HEK293 (cell line): Measurements from ENCODE around the gene TMEM185A.
"Not testable (repeated sequence)": the region's sequence is repeated elsewhere in the genome, so short reads cannot be mapped to it uniquely, and the experiment has no call there.

Source experiments
- KLF9 ChIP-seq: fragments of 450-650 bp; formaldehyde crosslinking; IDR thresholded peaks from 2 replicates; pipeline ENCODE4 v1.5.1; 2016; ENCODE audit warnings: missing biosample characterization, missing genetic modification characterization, low read depth
- ZNF174 ChIP-seq: fragments of 450-650 bp; formaldehyde crosslinking; IDR thresholded peaks from 2 replicates; pipeline ENCODE4 v1.5.0; 2017; ENCODE audit warnings: missing biosample characterization, mild to moderate bottlenecking, missing genetic modification characterization
- ZNF175 ChIP-seq: fragments of 450-650 bp; formaldehyde crosslinking; IDR thresholded peaks from 2 replicates; pipeline ENCODE4 v1.5.1; 2016; ENCODE audit warnings: missing biosample characterization, missing genetic modification characterization
- ZNF184 ChIP-seq: fragments of 450-650 bp; IDR thresholded peaks from 2 replicates; pipeline ENCODE4 v1.5.1; 2018; ENCODE audit warnings: missing biosample characterization, mild to moderate bottlenecking, missing genetic modification characterization
- ZNF292 ChIP-seq: fragments of 450-650 bp; formaldehyde crosslinking; IDR thresholded peaks from 2 replicates; pipeline ENCODE4 v1.5.1; 2016; ENCODE audit warnings: low read depth, missing biosample characterization, missing genetic modification characterization, borderline replicate concordance
- ZNF391 ChIP-seq: fragments of 450-650 bp; formaldehyde crosslinking; IDR thresholded peaks from 2 replicates; pipeline ENCODE4 v1.5.1; 2016; ENCODE audit warnings: low read depth, missing biosample characterization, missing genetic modification characterization, borderline replicate concordance
- TF ChIP-seq, protein P1 (sequence below): fragments of 450-650 bp; formaldehyde crosslinking; IDR thresholded peaks from 2 replicates; pipeline ENCODE4 v1.5.1; 2016; ENCODE audit warnings: missing biosample characterization, missing genetic modification characterization
- TF ChIP-seq, protein P2 (sequence below): fragments of 450-650 bp; IDR thresholded peaks from 2 replicates; pipeline ENCODE4 v1.5.1; 2018; ENCODE audit warnings: missing biosample characterization, missing genetic modification characterization
- TF ChIP-seq, protein P3 (sequence below): fragments of 450-650 bp; formaldehyde crosslinking; IDR thresholded peaks from 2 replicates; pipeline ENCODE4 v1.5.1; 2016; ENCODE audit warnings: missing biosample characterization, missing genetic modification characterization

DNA sequence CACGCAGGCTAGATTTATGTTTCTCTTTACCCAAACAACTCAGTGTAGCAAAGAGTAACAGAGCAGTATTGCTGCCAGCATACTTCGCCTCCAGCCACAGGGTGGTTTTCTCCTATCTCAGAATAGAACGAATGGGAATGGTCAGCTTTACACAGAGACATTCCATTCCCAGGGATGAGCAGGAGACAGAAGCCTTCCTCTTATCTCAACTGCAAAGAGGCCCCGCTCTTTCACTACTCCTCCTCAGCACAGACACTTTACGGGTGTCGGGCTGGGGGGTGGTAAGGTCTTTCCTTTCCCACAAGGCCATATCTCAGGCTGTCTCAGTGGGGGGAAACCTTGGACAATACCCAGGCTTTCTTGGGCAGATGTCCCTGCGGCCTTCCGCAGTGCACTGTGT lies 4.8 kb downstream of the TMEM185A start:
- TF ChIP-seq, protein P1, sequence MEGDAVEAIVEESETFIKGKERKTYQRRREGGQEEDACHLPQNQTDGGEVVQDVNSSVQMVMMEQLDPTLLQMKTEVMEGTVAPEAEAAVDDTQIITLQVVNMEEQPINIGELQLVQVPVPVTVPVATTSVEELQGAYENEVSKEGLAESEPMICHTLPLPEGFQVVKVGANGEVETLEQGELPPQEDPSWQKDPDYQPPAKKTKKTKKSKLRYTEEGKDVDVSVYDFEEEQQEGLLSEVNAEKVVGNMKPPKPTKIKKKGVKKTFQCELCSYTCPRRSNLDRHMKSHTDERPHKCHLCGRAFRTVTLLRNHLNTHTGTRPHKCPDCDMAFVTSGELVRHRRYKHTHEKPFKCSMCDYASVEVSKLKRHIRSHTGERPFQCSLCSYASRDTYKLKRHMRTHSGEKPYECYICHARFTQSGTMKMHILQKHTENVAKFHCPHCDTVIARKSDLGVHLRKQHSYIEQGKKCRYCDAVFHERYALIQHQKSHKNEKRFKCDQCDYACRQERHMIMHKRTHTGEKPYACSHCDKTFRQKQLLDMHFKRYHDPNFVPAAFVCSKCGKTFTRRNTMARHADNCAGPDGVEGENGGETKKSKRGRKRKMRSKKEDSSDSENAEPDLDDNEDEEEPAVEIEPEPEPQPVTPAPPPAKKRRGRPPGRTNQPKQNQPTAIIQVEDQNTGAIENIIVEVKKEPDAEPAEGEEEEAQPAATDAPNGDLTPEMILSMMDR (tag by site-specific recombination), result not testable (repeated sequence)
- TF ChIP-seq, protein P2, sequence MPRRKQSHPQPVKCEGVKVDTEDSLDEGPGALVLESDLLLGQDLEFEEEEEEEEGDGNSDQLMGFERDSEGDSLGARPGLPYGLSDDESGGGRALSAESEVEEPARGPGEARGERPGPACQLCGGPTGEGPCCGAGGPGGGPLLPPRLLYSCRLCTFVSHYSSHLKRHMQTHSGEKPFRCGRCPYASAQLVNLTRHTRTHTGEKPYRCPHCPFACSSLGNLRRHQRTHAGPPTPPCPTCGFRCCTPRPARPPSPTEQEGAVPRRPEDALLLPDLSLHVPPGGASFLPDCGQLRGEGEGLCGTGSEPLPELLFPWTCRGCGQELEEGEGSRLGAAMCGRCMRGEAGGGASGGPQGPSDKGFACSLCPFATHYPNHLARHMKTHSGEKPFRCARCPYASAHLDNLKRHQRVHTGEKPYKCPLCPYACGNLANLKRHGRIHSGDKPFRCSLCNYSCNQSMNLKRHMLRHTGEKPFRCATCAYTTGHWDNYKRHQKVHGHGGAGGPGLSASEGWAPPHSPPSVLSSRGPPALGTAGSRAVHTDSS (tag by site-specific recombination), result not testable (repeated sequence)
- not testable (repeated sequence) for TF ChIP-seq ZNF175, ZNF391, ZNF292, ZNF184, KLF9, ZNF174 (tag by site-specific recombination)
- TF ChIP-seq, protein P3, sequence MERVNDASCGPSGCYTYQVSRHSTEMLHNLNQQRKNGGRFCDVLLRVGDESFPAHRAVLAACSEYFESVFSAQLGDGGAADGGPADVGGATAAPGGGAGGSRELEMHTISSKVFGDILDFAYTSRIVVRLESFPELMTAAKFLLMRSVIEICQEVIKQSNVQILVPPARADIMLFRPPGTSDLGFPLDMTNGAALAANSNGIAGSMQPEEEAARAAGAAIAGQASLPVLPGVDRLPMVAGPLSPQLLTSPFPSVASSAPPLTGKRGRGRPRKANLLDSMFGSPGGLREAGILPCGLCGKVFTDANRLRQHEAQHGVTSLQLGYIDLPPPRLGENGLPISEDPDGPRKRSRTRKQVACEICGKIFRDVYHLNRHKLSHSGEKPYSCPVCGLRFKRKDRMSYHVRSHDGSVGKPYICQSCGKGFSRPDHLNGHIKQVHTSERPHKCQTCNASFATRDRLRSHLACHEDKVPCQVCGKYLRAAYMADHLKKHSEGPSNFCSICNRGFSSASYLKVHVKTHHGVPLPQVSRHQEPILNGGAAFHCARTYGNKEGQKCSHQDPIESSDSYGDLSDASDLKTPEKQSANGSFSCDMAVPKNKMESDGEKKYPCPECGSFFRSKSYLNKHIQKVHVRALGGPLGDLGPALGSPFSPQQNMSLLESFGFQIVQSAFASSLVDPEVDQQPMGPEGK, result not testable (repeated sequence)
